ENCODE data around the gene FGFR3. TPM values are rescaled to one million over a fixed set of nuclear protein-coding genes. Genes with fewer than 3 reads are reported as not detected.

FGFR3 gene
- polyA plus RNA-seq, 1 experiment, result 0.06 TPM

DNA sequence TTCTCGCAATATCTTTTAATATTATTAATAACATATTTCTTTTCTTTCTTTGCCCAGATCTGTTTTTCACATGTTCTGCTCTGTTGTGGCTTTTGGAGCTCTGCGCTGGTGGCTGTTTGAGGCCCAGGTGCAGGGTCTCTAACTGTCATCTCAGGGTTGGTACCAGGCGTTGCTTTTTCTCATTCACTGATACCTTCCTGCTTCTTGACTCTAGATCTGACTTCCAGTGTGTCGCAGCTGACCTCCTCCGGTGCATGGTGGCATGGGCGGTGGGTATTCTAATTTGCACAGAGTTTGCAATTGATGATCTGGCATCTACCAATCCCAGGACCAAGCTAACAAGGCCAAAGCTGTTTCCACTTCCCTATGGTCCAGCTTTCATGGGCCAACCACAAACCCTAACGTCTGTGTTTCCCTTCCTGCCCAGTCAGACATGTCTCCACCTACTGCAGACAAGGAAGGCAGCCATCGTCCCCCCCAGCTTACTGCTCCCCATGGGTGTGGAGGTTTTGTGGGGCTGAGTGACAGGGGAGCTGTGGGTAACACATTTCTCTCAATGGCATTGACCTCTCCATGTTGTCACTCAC, 37.6 kb downstream of the FGFR3 start:
- Histone ChIP-seq H3K4me3 (ENCODE audit: low read depth, low read length) (no peak overlapping the region), H3K27ac (ENCODE audit: low read depth, low read length) (no peak overlapping the region), H3K9me3 (ENCODE audit: control insufficient read depth, insufficient read depth, low read length) (no peaks in the 10 kb centered on the region), H3K27me3 (ENCODE audit: control insufficient read depth, insufficient read depth, low read length) (no peaks in the 10 kb centered on the region)
- TF ChIP-seq, protein P1, sequence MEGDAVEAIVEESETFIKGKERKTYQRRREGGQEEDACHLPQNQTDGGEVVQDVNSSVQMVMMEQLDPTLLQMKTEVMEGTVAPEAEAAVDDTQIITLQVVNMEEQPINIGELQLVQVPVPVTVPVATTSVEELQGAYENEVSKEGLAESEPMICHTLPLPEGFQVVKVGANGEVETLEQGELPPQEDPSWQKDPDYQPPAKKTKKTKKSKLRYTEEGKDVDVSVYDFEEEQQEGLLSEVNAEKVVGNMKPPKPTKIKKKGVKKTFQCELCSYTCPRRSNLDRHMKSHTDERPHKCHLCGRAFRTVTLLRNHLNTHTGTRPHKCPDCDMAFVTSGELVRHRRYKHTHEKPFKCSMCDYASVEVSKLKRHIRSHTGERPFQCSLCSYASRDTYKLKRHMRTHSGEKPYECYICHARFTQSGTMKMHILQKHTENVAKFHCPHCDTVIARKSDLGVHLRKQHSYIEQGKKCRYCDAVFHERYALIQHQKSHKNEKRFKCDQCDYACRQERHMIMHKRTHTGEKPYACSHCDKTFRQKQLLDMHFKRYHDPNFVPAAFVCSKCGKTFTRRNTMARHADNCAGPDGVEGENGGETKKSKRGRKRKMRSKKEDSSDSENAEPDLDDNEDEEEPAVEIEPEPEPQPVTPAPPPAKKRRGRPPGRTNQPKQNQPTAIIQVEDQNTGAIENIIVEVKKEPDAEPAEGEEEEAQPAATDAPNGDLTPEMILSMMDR (IDR thresholded peaks at IDR 0.05; ENCODE audit: low read depth, low read length), result no peak
- CTCF ChIA-PET, result interaction anchor here (1.8 kb wide), 1 partner anchor 69 kb away, joined by 4 read pairs; no protein-coding TSS in a partner anchor
- no peak for DNase-seq (ENCODE audit: low read depth, low spot score)
- POLR2A ChIA-PET, result no interaction called here

DNA sequence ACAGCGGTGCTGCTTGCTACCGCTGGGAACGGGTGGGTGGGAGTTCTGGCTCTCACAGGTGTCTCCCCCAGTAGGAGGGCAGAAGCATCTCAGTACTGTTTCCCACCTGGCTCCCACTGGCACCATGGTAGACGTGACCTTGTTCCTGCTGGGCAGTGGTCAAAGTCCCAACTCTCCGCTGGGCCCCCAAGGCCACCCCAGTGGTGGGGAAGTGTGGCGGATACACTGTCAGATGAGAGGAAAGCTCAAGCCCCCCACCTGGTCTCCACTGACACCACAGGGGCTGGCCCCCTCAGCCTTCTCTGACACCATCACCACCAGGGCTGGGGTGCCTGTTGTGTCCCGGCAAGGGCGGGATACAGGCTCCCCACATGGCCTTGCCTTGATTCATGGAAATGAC, 38.2 kb downstream of the FGFR3 start:
- TF ChIP-seq, protein P1 (IDR thresholded peaks at IDR 0.05; ENCODE audit: low read depth, low read length), result no peak
- H3K27me3 ChIP-seq (ENCODE audit: control insufficient read depth, insufficient read depth, low read length), result no peaks in the 10 kb centered on the region
- H3K9me3 ChIP-seq (ENCODE audit: control insufficient read depth, insufficient read depth, low read length), result no peaks in the 10 kb centered on the region
- no peak overlapping the region for H3K4me3 ChIP-seq (ENCODE audit: low read depth, low read length)
- H3K27ac ChIP-seq (ENCODE audit: low read depth, low read length), result no peak overlapping the region
- ChIA-PET POLR2A (no interaction called here), CTCF (interaction anchor here (1.8 kb wide), 1 partner anchor 68 kb away, joined by 4 read pairs; no protein-coding TSS in a partner anchor)
- no peak for DNase-seq (ENCODE audit: low read depth, low spot score)

DNA sequence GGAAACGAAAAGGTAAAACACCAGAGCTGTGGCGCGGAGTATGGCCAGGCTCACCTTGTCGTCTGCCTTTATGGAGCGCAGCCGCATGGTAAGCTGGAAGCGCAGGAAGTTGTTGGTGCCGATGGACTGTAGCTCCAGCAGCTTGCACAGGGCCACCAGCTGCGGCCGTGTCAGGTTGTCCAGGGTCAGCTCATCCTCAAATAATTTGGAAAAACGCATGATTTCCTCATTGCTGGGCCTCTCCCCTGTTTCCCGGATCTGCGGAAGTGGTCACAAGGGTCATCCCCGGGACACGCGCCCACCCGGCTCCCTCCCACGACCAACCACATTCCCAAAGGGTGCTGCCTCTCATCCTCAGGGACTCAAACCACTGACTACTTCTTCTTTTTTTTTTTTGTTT, 39.6 kb downstream of the FGFR3 start:
- Histone ChIP-seq H3K27me3 (ENCODE audit: control insufficient read depth, insufficient read depth, low read length) (no peaks in the 10 kb centered on the region), H3K4me3 (ENCODE audit: low read depth, low read length) (no peak overlapping the region), H3K9me3 (ENCODE audit: control insufficient read depth, insufficient read depth, low read length) (no peaks in the 10 kb centered on the region), H3K27ac (ENCODE audit: low read depth, low read length) (no peak overlapping the region)
- DNase-seq (ENCODE audit: low read depth, low spot score), result no peak
- CTCF ChIA-PET, result interaction anchor here (0.7 to 1.1 kb wide), 2 partner anchors 76 to 169 kb away, joined by 3 to 6 read pairs; no protein-coding TSS in a partner anchor
- POLR2A ChIA-PET, result no interaction called here
- TF ChIP-seq, protein P1 (IDR thresholded peaks at IDR 0.05; ENCODE audit: low read depth, low read length), result no peak

DNA sequence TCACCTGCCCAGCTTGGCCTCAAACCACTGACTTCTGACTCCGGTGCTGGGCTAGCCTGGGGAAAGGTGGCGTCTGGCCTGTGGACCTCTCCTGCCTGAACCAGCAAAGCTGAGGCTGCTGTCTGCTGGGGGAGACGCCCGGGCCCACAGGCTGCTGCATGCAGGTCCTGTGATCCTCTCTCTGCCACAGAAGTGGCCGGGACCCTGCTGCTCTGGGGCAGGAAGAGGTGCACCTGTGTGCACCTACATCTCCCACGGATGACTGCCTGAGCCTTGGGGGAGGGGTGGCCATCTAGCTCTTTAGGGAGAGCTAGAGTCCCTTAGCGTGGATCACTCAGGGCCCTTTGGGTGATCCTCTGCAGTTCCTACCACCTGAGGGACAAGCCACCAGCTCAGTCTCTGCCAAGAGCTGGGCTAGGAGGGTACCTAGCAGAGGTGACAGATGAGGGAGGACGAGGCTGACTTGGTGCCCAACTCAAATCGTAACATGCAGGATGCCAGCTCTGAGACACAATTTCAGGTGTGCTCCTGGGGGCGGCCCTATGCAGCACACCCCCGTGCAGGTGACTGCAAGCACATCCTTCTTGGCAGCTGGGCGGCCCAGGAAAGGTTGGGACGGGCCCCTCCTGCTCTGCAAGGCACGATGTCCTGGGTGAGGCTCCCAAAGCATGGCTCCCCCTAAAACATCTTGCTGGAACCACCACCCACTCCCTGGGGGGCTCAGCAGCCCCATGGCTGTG, 40.4 kb downstream of the FGFR3 start:
- POLR2A ChIA-PET, result no interaction called here
- TF ChIP-seq, protein P1 (IDR thresholded peaks at IDR 0.05; ENCODE audit: low read depth, low read length), result no peak

More for the DNA sequence above, 40.4 kb downstream of the FGFR3 start:
- no peak overlapping the region for H3K27ac ChIP-seq (ENCODE audit: low read depth, low read length)
- no peaks in the 10 kb centered on the region for H3K27me3 ChIP-seq (ENCODE audit: control insufficient read depth, insufficient read depth, low read length)
- CTCF ChIA-PET, result interaction anchor here (1.1 kb wide), 1 partner anchor 75 kb away, joined by 6 read pairs; no protein-coding TSS in a partner anchor
- no peaks in the 10 kb centered on the region for H3K9me3 ChIP-seq (ENCODE audit: control insufficient read depth, insufficient read depth, low read length)
- no peak for DNase-seq (ENCODE audit: low read depth, low spot score)
- no peak overlapping the region for H3K4me3 ChIP-seq (ENCODE audit: low read depth, low read length)

All from AG04450 (cell line).